Mesothelial cell of epicardium (in vitro differentiated cells): ENCODE results near the gene UBE2L5. TPM values are rescaled to one million over a fixed set of nuclear protein-coding genes. Genes with fewer than 3 reads are reported as not detected.
"Not testable (repeated sequence)": the region's sequence is repeated elsewhere in the genome, so short reads cannot be mapped to it uniquely, and the experiment has no call there.

ENCODE experiments used
- DNase-seq, 2 experiments: peaks; one replicate each; pipeline ENCODE4 v3.0.0; 2021; ENCODE audit warnings: low spot score in 2 of 2; ENCODE audit not compliant: unreplicated experiment in 2 of 2
- H3K27ac Mint-ChIP-seq: 2 replicates; pipeline ENCODE4 v1.8.0; 2021; ENCODE audit warnings: mixed read lengths
- H3K27me3 Mint-ChIP-seq: 2 replicates; pipeline ENCODE4 v1.8.0; 2021; ENCODE audit warnings: low read depth, mixed read lengths
- H3K36me3 Mint-ChIP-seq: 2 replicates; pipeline ENCODE4 v1.8.0; 2021; ENCODE audit warnings: mixed read lengths
- H3K4me1 Mint-ChIP-seq: 2 replicates; pipeline ENCODE4 v1.8.0; 2021; ENCODE audit warnings: mixed read lengths
- H3K4me3 Mint-ChIP-seq: 2 replicates; pipeline ENCODE4 v1.8.0; 2021; ENCODE audit warnings: mild to moderate bottlenecking, moderate library complexity, mixed read lengths
- H3K9me3 Mint-ChIP-seq: 2 replicates; pipeline ENCODE4 v1.8.0; 2021; ENCODE audit warnings: mixed read lengths
- total RNA-seq: library from RNA; stranded (reverse); gene quantifications from 3 replicates; pipeline ENCODE4 v1.2.1, GENCODE V29; 2021
- TF ChIP-seq, protein P1 (sequence below): fragments of 200-600 bp; sonication (generic); IDR thresholded peaks from one replicate; pipeline ENCODE4 v1.5.0; 2021; ENCODE audit warnings: antibody characterized with exemption; ENCODE audit not compliant: unreplicated experiment

Gene UBE2L5
- total RNA-seq, 1 donor from 2014 or later, result not detected

- H3K9me3 Mint-ChIP-seq, result no peaks in the 10 kb centered on the region
- no peak for DNase-seq
- no peak overlapping the region for H3K27ac Mint-ChIP-seq
- TF ChIP-seq, protein P1, sequence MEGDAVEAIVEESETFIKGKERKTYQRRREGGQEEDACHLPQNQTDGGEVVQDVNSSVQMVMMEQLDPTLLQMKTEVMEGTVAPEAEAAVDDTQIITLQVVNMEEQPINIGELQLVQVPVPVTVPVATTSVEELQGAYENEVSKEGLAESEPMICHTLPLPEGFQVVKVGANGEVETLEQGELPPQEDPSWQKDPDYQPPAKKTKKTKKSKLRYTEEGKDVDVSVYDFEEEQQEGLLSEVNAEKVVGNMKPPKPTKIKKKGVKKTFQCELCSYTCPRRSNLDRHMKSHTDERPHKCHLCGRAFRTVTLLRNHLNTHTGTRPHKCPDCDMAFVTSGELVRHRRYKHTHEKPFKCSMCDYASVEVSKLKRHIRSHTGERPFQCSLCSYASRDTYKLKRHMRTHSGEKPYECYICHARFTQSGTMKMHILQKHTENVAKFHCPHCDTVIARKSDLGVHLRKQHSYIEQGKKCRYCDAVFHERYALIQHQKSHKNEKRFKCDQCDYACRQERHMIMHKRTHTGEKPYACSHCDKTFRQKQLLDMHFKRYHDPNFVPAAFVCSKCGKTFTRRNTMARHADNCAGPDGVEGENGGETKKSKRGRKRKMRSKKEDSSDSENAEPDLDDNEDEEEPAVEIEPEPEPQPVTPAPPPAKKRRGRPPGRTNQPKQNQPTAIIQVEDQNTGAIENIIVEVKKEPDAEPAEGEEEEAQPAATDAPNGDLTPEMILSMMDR, result no peak
- H3K4me1 Mint-ChIP-seq, result peaks cover under 1% of the 10 kb centered on the region
- H3K36me3 Mint-ChIP-seq, result peaks cover 8% of the 10 kb centered on the region
- H3K27me3 Mint-ChIP-seq, result no peaks in the 10 kb centered on the region
- no peak overlapping the region for H3K4me3 Mint-ChIP-seq
These were observed 34.0 kb downstream of the UBE2L5 start for GRCh38 chr13:30456290-30456689.

DNA sequence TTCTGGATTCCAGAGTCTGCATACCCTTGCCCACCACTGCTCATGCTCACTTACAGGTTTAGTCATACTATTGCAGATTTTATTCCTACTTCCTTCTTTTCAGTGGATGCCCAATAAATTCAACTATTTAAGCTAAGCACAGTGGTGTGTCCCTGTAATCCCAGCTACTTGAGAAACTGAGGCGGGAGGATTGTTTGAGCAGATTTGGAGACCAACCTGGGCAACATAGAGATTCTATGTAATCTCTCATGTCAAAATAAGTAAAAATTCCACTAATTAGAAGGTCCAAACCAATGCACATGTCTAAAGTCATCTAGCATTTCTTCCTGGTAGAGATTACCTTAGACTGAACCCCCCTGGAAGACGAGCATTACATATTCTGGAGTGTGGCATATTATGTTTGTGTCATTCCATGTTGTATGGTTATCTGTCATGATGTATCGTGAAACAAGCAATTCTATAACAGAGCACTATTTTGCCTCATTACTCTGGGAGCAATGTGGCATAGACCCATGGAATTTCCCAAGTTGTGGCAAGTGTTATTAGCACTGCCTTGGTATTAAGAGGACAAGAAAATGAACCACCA lies 35.1 kb downstream of the UBE2L5 start:
- H3K27ac Mint-ChIP-seq, result no peak overlapping the region
- TF ChIP-seq, protein P1, result no peak
- no peaks in the 10 kb centered on the region for H3K27me3 Mint-ChIP-seq
- peaks cover 8% of the 10 kb centered on the region for H3K4me1 Mint-ChIP-seq
- DNase-seq, result no peak
- H3K4me3 Mint-ChIP-seq, result no peak overlapping the region
- H3K36me3 Mint-ChIP-seq, result peaks cover 16% of the 10 kb centered on the region
- H3K9me3 Mint-ChIP-seq, result no peaks in the 10 kb centered on the region

DNA sequence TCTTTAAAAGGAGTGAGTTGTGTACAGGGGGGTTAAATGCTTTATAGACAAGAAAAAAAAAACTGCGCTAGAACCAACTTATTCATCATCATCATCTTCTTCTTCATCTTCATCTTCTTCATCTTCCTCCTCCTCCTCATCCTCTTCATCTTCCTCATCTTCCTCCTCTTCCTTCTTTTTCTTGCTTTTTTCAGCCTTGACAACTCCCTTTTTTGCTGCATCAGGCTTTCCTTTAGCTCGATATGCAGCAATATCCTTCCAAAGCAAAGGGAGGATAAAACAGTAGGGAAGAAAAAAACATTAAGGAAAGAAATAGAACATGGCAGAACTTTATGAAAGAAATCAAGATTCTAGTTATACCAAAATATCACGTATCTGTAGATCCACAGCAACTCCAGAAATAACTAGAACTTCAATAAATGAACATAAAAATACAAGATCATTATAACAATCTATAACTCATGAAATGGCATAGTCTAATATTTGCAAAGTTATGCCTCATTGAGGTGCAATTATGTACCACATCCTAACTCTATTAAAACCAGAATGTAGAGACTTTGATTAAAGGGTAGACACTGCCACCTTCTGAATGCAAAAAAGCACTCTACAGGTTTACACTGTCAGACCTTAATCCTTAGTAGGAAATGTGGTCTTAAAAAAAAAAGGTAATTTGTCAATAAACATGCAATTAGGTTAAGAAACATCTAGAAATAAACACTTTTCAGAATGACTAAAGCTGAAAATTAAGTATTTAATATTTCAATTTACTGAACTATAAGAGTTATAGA lies 39.2 kb downstream of the UBE2L5 start:
- Mint-ChIP-seq H3K27ac (peak overlapping the region; percentile 75), H3K36me3 (peaks cover 17% of the 10 kb centered on the region), H3K4me1 (peaks cover 28% of the 10 kb centered on the region)
- DNase-seq, H3K4me3 Mint-ChIP-seq, H3K9me3 Mint-ChIP-seq, H3K27me3 Mint-ChIP-seq: not testable (repeated sequence)

DNA sequence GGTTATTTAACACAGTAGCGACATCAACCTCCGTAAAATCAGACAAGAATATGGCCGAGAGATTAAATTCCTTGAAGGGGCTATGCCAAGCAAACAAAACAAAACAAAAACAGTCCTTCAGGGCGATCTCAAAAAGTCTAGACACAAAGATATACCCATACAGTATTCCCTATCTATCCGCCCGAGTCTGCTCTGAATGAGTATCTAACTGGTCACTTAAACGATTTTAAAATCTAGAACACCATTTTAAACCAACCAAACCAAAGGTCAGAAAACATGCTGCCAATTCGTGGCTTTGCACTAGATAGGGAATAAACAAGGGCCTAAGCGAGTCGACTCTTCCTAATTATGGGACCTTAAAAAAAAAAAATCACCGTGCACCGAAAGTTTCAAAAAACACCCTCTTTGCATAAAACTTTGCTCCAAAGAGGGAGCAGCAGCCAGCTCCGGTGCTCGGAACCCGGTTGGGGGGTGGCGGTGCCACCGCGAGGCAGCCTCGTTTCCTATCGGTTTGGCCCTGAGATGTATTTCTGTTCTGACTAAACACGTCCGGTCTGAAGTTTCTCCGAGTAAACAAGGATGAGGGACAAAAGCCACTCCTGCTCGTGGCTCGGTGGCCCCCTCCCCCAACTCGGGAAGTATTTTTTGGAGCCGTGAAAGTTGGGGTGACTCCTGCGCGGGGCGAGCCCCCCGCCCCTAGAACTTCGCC lies 41.6 kb downstream of the UBE2L5 start:
- peak overlapping the region; percentile 74 for H3K4me3 Mint-ChIP-seq
- peaks cover 34% of the 10 kb centered on the region for H3K4me1 Mint-ChIP-seq
- peaks cover 3% of the 10 kb centered on the region for H3K27me3 Mint-ChIP-seq
- H3K27ac Mint-ChIP-seq, result peak overlapping the region; percentile 98
- no peaks in the 10 kb centered on the region for H3K9me3 Mint-ChIP-seq
- TF ChIP-seq, protein P1, result no peak
- DNase-seq, result no peak
- peaks cover 14% of the 10 kb centered on the region for H3K36me3 Mint-ChIP-seq

- peaks cover 10% of the 10 kb centered on the region for H3K36me3 Mint-ChIP-seq
- TF ChIP-seq, protein P1, result no peak
- no peaks in the 10 kb centered on the region for H3K9me3 Mint-ChIP-seq
- peak; percentile 69 to 80 for DNase-seq
- peak overlapping the region; percentile 98 for H3K27ac Mint-ChIP-seq
- H3K27me3 Mint-ChIP-seq, result peaks cover 3% of the 10 kb centered on the region
- H3K4me3 Mint-ChIP-seq, result peak overlapping the region; percentile 74
- peaks cover 34% of the 10 kb centered on the region for H3K4me1 Mint-ChIP-seq
These were observed 42.4 kb downstream of the UBE2L5 start for GRCh38 chr13:30464496-30465342.
